Prostate gland (tissue), 2 donors: ENCODE results near the gene KLRF2.

Experiments used
- CTCF ChIP-seq, 4 experiments: fragments of 200-600 bp in 2 of 4; fragments of 450-650 bp in 2 of 4; sonication (generic) in 2 of 4; IDR thresholded peaks; 1 replicate in 3 of 4; 2 replicates in 1 of 4; pipeline ENCODE4 v1.5.1; 2016 to 2019; ENCODE audit warnings: antibody characterized with exemption in 4 of 4, mild to moderate bottlenecking in 2 of 4, moderate library complexity in 2 of 4
- POLR2AphosphoS5 ChIP-seq: sonication (generic); formaldehyde crosslinking; IDR thresholded peaks from one replicate; pipeline ENCODE4 v1.6.1; 2017; ENCODE audit warnings: antibody characterized with exemption

- no peak for TF ChIP-seq POLR2AphosphoS5
- TF ChIP-seq CTCF (IDR thresholded peaks at IDR 0.05), result no peak
These were observed 30.2 kb upstream of the KLRF2 start for GRCh38 chr12:9851050-9851449.
